ENCODE results near the gene GARNL3.

DNA sequence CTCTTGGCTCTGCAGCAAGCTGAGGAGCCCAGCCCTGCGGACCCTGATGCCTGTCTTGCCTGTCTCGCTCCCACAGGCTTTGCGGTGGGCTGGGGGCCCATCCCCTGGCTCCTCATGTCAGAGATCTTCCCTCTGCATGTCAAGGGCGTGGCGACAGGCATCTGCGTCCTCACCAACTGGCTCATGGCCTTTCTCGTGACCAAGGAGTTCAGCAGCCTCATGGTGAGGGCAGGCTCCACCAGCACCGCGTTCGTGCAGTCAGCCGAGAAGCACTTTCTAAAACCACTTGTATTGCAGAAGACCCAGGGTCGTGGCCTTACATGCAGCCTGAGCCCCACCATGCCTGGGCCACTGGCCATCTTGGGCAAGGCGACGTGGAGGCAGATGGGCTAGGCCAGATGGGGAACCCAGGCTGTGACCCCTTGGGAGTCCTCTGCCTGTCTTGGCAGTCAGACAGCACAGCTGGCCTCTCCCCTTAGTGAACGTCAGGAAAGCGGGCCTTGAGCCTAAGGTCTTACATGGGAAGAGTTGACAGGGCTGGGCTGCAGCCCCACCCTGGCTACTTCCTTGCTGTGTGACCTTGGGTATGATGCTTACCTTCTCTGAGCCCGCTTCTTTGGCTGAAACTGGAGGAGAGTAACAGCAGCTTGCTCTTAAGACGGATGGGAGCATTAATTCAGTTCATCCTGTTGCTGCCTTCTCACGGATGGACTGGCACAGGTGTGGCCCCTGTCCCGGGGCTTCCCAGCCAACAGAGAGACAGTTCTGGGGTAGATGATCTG is 141.0 kb downstream of the GARNL3 start:
- TF ChIP-seq, protein P1, sequence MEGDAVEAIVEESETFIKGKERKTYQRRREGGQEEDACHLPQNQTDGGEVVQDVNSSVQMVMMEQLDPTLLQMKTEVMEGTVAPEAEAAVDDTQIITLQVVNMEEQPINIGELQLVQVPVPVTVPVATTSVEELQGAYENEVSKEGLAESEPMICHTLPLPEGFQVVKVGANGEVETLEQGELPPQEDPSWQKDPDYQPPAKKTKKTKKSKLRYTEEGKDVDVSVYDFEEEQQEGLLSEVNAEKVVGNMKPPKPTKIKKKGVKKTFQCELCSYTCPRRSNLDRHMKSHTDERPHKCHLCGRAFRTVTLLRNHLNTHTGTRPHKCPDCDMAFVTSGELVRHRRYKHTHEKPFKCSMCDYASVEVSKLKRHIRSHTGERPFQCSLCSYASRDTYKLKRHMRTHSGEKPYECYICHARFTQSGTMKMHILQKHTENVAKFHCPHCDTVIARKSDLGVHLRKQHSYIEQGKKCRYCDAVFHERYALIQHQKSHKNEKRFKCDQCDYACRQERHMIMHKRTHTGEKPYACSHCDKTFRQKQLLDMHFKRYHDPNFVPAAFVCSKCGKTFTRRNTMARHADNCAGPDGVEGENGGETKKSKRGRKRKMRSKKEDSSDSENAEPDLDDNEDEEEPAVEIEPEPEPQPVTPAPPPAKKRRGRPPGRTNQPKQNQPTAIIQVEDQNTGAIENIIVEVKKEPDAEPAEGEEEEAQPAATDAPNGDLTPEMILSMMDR (IDR thresholded peaks at IDR 0.05), result no peak
- no peak for TF ChIP-seq EZH2 (IDR thresholded peaks at IDR 0.05; ENCODE audit: borderline replicate concordance, insufficient read depth, low read depth, low read length, poor library complexity, severe bottlenecking)
